GM21360 (cell line): ENCODE results near the gene NAA10.

ENCODE experiments used
- ATAC-seq: cut with Tn5 transposase; IDR thresholded peaks from one replicate; pipeline ENCODE4 v1.9.1; 2021; ENCODE audit warnings: mild to moderate bottlenecking, moderate library complexity; ENCODE audit not compliant: unreplicated experiment

Gene NAA10

DNA sequence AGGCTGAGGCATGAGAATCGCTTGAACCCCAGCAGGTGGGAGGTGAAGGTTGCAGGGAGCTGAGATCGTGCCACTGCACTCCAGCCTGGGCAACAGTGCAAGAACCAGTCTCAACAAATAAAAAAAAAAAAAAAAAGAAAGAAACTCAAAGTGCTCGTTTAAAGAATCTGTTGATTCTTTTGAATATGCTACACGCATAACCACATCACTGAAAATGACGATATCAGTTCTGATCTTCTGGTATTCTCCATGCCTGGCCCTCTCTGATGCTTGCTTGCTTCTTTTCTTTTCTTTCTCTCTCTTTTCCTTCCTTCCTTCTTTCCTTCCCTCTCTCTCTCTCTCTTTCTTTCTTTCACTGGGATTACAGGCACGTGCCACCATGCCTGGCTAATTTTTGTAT, 23.0 kb downstream of the NAA10 start:
- ATAC-seq, result no peak

DNA sequence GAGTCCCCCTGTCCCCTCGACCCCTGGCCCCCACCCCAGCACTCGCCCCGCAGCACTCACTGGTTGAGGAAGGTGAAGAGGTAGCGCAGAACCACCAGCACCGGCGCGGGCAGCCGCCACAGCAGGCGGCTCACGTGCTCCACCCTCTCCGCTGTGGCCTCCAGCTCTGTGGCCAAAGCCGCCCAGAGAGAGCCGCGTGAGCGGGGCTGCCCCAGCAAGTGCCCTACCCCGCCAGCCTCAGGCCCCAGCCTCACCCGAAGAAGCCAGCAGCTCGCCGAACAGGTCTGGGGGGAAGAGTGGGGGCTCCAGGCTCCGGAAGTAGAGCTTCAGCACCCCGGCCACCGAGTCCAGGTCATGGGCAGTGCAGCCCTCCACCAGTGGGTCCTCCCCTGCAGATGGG, 24.4 kb downstream of the NAA10 start:
- ATAC-seq, result no peak

DNA sequence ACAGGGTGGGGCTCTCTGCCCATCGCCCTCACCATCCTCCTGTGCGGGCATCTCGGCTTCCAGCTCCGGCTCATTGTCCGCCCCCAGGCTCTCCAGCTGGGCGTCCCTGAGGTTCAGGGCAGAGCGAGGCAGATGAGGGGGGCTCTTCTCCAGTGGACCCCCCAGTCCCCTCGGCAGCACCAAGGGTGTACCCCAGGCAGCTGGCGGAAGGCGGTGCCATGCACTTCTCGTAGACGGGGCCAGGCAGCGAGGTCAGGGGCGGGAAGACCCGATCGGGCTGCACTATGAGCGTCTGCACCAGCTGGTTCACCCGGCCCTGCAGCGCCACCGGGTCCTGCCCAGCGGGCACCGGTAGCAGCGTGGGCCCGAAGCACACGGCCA, 24.9 kb downstream of the NAA10 start:
- no peak for ATAC-seq

DNA sequence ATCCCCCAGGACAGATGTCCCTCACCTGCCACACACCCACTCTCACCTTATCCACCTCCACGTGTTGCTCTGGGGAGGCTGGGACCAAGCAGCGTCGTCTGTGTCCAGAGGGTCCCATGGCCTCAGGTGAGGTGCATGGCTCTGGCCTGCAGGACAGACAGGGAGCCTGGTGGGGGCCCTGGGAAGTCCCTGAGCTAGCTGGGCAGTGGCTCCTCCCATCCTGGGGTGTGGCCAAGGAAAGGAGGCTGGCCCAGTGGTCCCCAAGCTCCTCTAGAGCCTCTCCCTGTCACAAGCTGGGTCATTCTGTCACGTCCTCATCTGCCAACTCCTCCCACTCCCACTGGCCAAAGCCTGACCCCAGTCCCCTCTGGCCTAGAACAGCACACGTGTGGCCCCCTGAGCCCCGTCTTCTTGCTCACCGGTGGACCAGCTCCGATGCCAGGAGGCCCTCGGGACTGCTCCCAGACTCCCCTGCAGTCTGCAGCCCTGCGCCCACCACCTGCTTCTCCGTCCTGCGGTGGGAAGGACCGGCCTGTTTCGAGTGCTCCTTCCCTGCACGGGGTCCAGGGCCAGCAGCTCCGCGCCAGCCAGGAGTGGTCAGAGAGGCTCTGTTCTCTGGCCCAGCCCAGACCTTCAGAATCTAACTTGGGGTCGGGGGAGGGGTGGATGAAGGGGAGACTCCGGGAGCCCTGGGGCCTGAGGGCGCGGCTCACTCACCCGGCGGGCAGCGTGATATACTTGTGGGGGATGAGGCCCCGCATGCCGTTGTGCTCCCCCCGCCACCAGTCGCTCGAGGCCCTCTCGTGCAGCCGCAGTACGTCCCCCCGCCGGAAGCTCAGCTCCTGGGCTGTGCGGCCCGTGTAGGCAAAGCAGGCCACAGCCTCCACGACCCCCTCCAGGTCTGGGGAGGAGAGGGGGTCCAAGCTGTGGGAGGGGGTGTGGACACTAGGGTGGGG, 25.5 kb downstream of the NAA10 start:
- no peak for ATAC-seq

DNA sequence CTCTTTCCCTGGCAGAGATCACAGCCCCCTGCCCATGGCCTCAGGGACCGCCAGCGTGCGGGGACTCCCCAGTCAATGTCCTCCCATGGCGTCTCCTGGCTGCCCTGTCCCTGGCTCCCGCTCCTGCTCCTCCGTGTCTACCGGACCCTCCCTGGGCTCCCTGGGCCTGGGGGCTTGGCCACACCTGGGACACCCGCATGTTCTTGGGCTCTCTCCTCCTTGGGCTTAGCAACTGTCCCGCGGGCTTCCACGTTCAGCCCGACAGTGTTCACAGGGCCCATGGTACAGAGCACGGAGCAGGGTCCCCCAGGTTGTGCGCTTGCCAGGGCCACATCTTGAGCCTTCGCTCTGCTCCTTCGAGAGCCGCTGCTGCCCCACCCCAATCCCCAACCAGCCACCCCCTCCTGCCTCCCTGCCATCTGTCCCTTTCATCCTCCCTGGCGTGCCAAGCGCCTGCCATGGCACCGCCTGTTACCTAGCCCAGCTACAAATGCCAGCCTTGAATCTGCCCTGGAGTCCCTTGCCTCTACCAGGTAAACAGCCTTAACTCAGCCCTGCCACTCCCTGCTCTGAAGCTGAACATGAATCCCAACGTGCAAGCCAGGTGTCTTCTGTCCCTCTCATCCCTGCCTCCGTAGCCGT, 26.5 kb downstream of the NAA10 start:
- no peak for ATAC-seq

DNA sequence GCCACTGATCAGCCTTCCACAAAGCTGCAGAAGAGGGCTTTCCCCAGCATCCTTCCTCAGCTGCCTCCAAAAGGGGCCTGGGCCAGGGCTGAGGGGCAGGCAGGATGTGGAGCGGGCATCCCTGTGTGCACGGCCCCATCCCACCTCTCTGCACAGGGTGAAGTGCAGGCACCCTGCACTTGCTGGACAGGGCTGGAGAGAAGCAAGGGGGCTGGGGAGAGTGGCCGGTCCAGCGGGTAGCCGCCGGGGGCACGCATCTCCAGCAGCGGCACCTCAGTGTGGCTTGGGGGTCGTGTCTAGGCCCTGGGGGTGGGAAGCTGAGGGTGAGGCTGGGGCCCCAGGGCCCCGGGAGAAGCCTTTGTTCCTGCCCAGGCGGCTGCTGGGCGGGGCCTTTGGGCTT, 27.4 kb downstream of the NAA10 start:
- ATAC-seq, result no peak

DNA sequence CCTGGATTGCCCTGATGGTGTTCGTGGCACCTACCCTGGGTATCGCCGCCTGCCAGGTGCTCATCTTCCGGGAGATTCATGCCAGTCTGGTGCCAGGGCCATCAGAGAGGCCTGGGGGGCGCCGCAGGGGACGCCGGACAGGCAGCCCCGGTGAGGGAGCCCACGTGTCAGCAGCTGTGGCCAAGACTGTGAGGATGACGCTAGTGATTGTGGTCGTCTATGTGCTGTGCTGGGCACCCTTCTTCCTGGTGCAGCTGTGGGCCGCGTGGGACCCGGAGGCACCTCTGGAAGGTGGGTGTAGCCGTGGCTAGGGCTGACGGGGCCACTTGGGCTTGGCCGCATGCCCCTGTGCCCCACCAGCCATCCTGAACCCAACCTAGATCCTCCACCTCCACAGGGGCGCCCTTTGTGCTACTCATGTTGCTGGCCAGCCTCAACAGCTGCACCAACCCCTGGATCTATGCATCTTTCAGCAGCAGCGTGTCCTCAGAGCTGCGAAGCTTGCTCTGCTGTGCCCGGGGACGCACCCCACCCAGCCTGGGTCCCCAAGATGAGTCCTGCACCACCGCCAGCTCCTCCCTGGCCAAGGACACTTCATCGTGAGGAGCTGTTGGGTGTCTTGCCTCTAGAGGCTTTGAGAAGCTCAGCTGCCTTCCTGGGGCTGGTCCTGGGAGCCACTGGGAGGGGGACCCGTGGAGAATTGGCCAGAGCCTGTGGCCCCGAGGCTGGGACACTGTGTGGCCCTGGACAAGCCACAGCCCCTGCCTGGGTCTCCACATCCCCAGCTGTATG, 28.5 kb downstream of the NAA10 start:
- no peak for ATAC-seq

DNA sequence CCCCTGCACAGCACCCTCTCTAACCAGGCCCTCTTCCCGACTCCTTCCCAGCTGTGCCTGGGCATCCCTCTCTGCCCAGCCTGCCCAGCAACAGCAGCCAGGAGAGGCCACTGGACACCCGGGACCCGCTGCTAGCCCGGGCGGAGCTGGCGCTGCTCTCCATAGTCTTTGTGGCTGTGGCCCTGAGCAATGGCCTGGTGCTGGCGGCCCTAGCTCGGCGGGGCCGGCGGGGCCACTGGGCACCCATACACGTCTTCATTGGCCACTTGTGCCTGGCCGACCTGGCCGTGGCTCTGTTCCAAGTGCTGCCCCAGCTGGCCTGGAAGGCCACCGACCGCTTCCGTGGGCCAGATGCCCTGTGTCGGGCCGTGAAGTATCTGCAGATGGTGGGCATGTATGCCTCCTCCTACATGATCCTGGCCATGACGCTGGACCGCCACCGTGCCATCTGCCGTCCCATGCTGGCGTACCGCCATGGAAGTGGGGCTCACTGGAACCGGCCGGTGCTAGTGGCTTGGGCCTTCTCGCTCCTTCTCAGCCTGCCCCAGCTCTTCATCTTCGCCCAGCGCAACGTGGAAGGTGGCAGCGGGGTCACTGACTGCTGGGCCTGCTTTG, 29.2 kb downstream of the NAA10 start:
- ATAC-seq, result no peak

DNA sequence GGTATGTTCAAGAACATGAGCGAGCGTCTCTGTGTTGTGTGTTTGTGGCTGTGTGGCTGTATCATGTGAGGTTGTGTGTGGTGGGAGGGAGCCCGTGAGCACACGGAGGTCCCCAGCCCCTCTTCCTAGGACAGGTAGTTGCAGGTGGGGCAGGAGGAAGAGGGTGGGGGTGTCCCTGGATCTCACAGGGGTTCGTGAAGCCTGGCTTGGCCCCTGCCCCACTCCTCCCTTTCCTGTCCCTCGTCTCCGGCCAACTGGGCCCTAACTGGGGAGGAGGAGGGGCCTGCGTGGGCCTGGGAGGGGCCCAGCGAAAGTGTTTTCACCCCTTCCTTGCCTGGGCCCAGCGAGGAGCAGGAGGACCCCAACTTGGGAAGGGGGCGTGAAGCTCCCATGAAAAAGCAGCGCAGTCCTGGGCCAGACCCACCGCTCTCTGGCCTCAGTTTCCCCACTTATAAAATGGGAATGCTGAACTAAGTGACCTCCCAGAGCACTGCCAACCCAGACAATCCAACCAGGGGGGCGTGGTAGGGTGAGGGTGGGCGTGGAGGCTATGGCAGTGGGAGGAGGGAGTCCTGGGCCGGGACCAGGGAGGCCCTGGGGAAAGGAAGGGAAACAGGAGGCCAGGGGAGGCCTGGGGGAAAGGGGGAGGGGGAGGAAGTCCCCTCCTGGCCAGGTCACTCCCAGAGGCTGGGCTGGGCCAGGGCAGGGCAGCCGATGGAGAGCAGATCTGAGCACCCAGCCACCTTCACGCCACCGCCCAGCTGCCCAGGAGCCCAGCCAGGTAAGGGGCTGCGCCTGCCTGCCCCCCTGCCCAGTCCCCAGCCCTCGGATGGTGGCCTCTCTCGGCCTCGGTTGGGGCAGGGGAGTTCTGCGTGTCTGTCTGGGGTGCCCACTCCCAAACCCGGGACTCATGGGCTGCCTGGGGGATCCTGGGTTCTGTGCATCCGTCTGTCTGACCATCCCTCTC, 30.6 kb downstream of the NAA10 start, which contains the start of gene AVPR2:
Gene AVPR2 (plus strand): TSS at position 683 of the 967 bp plus-strand sequence. CDS start 473 bp downstream, outside the sequence.
- ATAC-seq, result no peak

DNA sequence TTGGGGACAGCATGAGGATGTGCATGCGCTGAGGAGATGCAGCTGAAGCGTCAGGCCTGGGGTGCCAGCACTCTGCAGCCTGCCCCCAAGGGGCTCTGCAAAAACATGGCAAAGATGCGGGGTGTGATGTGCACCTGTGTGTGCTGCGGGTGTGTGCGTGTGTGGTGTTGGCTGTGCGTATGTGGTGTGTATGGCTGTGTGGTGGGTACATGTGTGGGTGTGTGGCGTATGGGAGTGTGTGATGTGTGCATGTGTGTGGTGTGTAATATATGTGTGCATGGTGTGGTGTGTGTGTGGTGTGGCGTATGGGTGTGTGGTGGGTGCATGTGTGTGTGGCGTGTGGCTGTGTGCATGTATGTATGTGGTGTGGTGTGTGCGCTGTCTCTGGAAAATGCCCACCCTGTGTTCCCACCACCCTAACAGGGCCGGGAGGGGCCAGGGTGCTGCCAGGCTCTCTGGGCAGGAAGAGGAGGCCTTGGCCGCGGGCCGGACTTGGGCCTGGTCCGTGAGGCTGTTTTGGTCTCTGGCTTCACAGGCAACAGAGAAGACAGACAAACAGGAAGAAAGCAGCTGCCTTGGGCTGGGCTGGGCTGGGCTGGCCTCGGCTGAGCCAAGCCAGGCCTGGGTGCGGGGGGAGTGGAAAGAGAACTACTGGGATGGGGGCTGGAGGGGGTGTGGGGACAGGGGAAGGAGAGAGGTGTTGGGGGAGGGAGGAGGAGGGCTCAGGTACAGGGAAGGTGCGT, 31.4 kb downstream of the NAA10 start:
- no peak for ATAC-seq

DNA sequence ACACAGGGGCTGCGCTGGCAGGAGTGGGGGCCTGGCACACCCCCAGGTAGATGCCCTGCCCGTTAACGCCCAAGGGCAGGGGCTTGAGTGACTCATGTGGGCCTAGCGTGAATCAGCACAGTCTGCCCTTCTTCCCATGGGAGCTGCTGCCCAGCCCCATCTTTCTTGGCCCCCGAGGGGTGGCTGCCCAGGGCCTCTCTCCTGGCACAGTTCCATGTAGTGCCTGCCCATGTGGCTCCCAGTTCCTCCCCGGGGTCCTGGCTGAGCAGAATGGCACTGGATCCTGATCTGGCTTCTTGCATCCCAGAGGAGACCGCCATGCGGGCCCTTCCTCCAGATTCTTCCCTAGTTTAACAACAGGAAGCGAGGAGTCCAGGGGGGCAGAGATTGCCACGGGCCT, 32.5 kb downstream of the NAA10 start:
- ATAC-seq, result no peak

DNA sequence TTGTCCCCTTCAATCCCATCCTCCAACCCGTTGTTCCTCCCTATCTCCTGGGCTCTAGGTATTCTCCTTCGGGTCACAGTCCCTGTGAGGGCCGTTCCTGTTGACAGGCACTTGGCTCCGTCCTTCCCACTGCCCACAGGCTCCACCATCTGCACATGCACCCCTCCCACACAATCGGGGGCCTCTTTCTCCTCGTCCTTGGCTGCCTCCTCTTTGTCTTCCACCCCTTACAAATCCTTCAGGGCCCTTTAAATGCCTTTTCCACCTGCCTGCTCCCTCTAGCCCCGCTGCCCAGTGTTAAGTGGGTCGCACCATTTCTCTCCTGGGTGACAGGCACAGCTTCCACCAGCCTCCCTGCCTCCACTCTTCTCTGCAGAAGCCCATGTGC, 33.1 kb downstream of the NAA10 start:
- no peak for ATAC-seq

DNA sequence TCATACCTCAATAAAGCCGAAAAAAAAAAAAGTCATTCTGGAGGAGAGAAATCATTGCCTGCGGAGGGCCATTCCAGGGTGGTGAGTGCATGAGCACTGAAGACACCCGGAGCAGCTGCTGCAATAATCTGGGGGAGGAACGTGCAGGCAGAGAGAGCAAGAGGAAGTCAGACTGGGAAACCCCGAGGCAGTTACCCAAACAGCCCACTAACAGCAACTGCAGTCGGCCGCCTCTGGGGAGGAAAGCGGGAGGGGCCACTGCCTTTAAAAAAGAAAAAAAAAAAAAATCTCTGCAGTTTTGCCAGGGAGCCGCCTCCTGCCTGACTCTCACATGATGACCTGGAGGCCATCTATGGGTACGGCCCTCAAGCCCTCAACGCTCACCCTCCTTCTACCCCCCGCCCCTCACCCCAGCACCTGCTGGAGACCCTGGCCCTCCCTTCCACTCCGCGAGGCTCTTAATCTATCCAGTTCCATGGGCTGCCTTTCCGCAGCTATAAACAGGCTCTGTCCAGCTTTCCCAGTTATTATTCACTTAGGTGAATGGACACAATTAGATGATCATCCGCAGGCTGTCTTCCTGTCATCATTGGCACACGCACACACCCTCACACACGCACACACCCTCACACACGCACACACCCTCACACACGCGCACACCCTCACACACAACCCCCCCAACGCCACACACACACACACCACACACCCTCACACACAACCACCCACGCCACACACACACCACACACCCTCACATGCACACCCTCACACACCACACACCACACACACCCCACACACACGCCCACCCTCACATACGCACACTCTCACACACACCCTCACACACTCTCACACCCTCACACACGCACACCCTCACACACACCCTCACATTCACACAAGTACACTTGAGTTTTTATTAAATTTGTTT, 33.7 kb downstream of the NAA10 start:
- peak; percentile 73 for ATAC-seq

DNA sequence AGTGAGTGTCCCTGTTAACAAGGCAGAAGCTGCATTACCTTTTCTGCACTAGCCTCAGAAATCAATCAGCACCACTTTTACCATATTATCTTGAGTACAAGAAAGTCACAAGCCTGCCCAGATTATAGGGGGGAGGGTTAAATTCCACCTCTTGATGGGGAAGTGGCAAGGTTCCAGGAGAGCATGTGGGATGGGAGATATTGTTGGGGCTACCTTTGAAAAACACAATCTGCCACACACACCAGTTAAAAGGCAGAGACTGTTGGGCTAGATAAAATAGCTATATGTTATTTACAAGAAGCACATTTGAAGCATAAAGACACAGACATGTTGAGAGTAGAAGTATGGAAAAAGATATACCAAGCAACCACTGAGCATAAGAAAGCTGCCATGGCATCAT, 36.9 kb downstream of the NAA10 start:
- no peak for ATAC-seq

DNA sequence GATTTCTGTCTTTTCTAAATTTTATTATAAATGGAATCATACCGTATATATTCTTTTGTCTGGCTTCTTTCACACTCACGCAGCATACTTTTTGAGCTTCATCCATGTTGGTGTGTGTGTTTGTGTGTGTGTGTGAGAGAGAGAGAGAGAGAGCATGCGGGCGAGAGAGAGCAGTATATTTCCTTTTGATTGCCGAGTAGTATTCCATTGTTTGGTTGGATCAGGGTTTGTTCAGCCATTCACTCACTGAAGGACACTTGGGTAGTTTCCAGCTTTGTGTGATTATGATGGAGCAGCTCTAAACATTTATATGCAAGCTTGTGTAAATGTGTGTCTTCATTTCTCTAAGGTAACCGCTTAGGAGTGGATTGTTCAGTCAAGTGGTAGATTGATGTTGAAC, 45.7 kb downstream of the NAA10 start:
- ATAC-seq, result no peak

DNA sequence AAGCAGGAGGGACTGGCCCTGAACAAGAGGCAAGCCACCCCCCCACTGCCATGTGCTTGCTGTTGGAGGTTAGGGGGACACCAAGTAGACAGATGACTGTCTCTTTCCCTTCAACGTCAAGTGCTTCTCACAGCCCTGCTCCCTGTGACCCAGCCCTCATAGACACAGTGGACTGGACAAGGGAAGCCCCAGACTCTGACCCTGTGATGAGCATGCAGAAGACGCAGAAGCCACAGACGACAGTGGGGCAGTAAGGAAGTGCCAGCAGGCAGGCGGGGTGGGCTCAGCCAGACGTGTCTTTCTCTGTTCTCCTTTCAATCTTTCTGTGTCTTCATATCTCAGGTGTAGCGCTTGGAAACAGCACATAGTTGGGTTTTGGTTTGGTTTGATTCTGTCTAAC, 46.5 kb downstream of the NAA10 start:
- no peak for ATAC-seq

DNA sequence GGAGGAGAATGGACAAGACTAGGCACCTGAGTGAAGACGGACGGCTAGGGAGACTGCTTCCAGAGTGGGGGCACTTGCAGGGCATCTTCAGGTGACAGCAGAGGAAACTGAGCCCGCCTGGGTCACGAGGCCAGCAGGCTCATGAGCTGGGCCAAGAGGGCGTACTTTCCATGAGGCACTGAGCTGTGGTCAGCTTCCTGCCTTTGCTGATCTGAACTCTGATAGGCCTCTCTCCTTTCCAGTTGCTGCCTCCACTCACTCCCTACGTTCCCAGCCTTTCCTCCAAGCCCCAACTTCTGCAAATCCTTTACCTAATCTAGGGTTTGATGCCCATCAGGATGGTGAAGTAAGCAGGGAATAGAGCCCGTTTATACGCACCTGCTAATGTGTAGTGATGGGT, 47.5 kb downstream of the NAA10 start:
- no peak for ATAC-seq

DNA sequence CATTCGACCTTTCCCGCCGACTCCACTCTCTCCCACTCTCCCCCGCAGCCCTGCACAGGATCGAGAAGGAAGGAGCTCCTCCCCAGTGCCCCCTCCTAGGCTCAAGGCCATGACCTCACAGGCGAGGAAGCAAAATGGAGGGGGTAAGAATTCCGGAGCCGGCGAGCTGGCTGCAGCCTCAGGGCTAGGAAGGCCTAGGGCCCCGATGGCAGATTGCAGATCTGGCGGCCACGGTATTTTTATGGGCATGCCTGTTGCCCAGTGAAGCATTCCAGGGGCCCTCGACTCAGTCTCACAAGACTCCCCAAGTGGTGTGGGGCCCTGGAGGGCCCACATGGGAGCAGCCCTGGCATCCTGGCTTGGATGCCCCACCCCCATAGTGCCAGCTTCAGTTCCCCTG, 47.9 kb downstream of the NAA10 start:
- ATAC-seq, result no peak
